ENCODE measurements around the gene TP63. TPM values are rescaled to one million over a fixed set of nuclear protein-coding genes. Genes with fewer than 3 reads are reported as not detected.

The TP63 gene
- total RNA-seq, 4 donors from 2014 or later = not detected

DNA sequence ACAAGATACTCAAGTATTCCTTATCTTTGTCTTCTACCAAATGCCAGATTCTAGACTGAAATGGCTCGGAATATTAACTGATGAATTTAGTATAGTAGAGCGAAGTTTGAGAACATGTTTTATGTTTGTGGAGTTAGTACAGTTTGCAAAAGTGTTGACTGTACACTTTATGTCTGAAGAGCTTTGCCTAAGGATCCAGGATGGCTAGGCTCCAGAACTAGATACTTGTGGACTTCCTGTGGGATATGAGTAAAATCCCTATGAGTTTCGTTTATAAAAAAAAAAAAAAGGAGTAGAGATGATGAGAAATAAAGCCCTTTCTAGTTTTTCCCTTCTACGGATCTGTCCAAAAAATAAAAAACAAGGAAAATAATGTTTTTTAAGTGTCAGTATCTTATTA is 96.7 kb downstream of the TP63 start:
- Histone ChIP-seq H3K27ac (no peak overlapping the region), H3K27me3 (no peaks in the 10 kb centered on the region), H3K4me1 (no peaks in the 10 kb centered on the region), H3K4me3 (no peak overlapping the region), H3K36me3 (no peaks in the 10 kb centered on the region), H3K9me3 (no peaks in the 10 kb centered on the region)
- intact Hi-C loops (cut with DNase I; ENCODE audit: low total_unique reads) (no loop called here), in situ Hi-C loops (cut with MboI; ENCODE audit: low pct_ligation_motif_present in 1 of 4, low pct_unique_long_range_greater_than_20kb in 1 of 4, low sequenced_read_pairs in 3 of 4) (no loop called here)
- no peak for DNase-seq
- TF ChIP-seq POLR2A (IDR thresholded peaks at IDR 0.05) = no peak
- TF ChIP-seq EP300 (IDR thresholded peaks at IDR 0.05; ENCODE audit: low read depth) = no peak
- TF ChIP-seq, protein P1, sequence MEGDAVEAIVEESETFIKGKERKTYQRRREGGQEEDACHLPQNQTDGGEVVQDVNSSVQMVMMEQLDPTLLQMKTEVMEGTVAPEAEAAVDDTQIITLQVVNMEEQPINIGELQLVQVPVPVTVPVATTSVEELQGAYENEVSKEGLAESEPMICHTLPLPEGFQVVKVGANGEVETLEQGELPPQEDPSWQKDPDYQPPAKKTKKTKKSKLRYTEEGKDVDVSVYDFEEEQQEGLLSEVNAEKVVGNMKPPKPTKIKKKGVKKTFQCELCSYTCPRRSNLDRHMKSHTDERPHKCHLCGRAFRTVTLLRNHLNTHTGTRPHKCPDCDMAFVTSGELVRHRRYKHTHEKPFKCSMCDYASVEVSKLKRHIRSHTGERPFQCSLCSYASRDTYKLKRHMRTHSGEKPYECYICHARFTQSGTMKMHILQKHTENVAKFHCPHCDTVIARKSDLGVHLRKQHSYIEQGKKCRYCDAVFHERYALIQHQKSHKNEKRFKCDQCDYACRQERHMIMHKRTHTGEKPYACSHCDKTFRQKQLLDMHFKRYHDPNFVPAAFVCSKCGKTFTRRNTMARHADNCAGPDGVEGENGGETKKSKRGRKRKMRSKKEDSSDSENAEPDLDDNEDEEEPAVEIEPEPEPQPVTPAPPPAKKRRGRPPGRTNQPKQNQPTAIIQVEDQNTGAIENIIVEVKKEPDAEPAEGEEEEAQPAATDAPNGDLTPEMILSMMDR (IDR thresholded peaks at IDR 0.05) = no peak
- no peak for TF ChIP-seq POLR2AphosphoS5 (IDR thresholded peaks at IDR 0.05)
- WGBS, 2 donors (ENCODE audit: low coverage in 1 of 2) = 70 to 72% methylated on average over 4 of the region's 4 CpGs

DNA sequence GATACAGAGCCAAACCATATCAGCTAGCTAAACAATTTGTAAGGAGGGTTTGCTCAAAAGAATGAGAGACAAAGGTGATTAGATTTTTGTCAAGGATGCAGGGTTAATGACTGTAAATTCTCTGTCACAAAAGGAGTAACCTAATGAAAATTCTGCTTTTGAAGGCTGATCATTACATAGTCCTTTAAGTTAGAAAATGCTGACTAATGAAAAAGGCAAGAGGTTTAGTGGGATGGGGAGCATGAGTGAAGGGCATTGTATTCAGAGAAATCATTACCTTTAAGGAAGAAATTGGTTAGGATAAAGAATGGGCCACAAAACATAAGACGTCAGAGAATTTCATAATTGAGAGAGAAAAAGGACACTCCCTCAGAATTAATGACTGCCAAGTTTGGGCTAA is 97.7 kb downstream of the TP63 start:
- no peak overlapping the region for H3K27ac ChIP-seq
- no peak for DNase-seq
- H3K27me3 ChIP-seq = no peaks in the 10 kb centered on the region
- TF ChIP-seq POLR2AphosphoS5 (IDR thresholded peaks at IDR 0.05) (no peak), POLR2A (IDR thresholded peaks at IDR 0.05) (no peak)
- TF ChIP-seq, protein P1 (IDR thresholded peaks at IDR 0.05) = no peak
- no peaks in the 10 kb centered on the region for H3K9me3 ChIP-seq
- H3K4me3 ChIP-seq = no peak overlapping the region
- in situ Hi-C loops (cut with MboI; ENCODE audit: low pct_ligation_motif_present in 1 of 4, low pct_unique_long_range_greater_than_20kb in 1 of 4, low sequenced_read_pairs in 3 of 4) (no loop called here), intact Hi-C loops (cut with DNase I; ENCODE audit: low total_unique reads) (no loop called here)
- H3K4me1 ChIP-seq = no peaks in the 10 kb centered on the region
- WGBS, 2 donors (ENCODE audit: low coverage in 1 of 2) = 85 to 100% methylated on average over 1 of the region's 1 CpG
- H3K36me3 ChIP-seq = no peaks in the 10 kb centered on the region

DNA sequence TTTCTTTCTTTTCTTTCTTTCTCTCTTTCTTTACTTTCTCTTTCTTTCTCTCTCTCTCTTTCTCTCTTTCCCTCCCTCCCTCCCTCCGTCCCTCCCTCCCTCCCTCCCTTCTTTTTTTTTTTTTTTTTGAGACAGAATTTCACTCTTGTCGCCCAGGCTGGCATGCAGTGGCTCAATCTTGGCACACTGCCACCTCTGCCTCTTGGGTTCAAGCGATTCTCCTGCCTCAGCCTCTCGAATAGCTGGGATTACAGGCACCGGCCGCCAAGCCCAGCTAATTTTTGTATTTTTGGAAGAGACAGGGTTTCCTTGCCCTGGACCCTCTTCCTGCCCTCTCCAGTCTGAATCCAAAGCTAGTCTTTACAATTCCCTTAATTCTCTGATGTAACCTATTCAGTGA is 102.9 kb downstream of the TP63 start:
- TF ChIP-seq POLR2A (IDR thresholded peaks at IDR 0.05) = no peak
- TF ChIP-seq EP300 (IDR thresholded peaks at IDR 0.05; ENCODE audit: low read depth) = no peak
- TF ChIP-seq, protein P1 (IDR thresholded peaks at IDR 0.05) = no peak
- no peak for TF ChIP-seq POLR2AphosphoS5 (IDR thresholded peaks at IDR 0.05)
- DNase-seq = no peak
- intact Hi-C loops (cut with DNase I; ENCODE audit: low total_unique reads) (no loop called here), in situ Hi-C loops (cut with MboI; ENCODE audit: low pct_ligation_motif_present in 1 of 4, low pct_unique_long_range_greater_than_20kb in 1 of 4, low sequenced_read_pairs in 3 of 4) (no loop called here)
- Histone ChIP-seq H3K27me3 (no peaks in the 10 kb centered on the region), H3K27ac (no peak overlapping the region), H3K4me1 (no peaks in the 10 kb centered on the region), H3K36me3 (no peaks in the 10 kb centered on the region), H3K9me3 (no peaks in the 10 kb centered on the region), H3K4me3 (no peak overlapping the region)
- WGBS, 2 donors (ENCODE audit: low coverage in 1 of 2) = 68 to 80% methylated on average over 1 to 6 of the region's 6 CpGs

DNA sequence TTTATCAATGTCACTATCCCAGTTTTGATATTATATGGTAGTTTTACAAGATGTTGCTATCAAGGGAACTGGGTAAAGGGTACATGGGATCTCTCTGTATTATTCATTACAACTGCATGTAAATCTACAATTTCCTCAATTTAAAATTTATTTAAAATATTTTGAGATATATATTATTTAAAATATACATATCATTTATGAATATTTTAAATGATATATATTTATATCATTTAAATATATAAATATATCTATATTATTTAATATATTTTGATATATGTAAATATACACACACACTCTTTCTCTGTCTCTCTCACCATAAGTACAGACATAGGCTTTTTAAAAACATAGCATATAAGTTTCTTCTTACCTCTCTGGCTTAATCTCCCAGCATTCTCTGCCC is 104.7 kb downstream of the TP63 start:
- H3K4me1 ChIP-seq = no peaks in the 10 kb centered on the region
- in situ Hi-C loops (cut with MboI; ENCODE audit: low pct_ligation_motif_present in 1 of 4, low pct_unique_long_range_greater_than_20kb in 1 of 4, low sequenced_read_pairs in 3 of 4) (no loop called here), intact Hi-C loops (cut with DNase I; ENCODE audit: low total_unique reads) (no loop called here)
- no peaks in the 10 kb centered on the region for H3K27me3 ChIP-seq
- no peak overlapping the region for H3K4me3 ChIP-seq
- no peak overlapping the region for H3K27ac ChIP-seq
- TF ChIP-seq POLR2AphosphoS5 (IDR thresholded peaks at IDR 0.05) (no peak), POLR2A (IDR thresholded peaks at IDR 0.05) (no peak), EP300 (IDR thresholded peaks at IDR 0.05; ENCODE audit: low read depth) (no peak)
- TF ChIP-seq, protein P1 (IDR thresholded peaks at IDR 0.05) = no peak
- H3K9me3 ChIP-seq = no peaks in the 10 kb centered on the region
- DNase-seq = no peak
- H3K36me3 ChIP-seq = no peaks in the 10 kb centered on the region
